Lung (tissue), 12 donors: Measurements from ENCODE around the gene DPP7. TPM values are rescaled to one million over a fixed set of nuclear protein-coding genes. Genes with fewer than 3 reads are reported as not detected.

Experiments
- ATAC-seq: fragments of 200-7000 bp; cut with Tn5 transposase; one replicate; pipeline ENCODE4 v1.9.1; 2020; ENCODE audit warnings: moderate number of reproducible peaks; ENCODE audit not compliant: insufficient read depth, low FRiP score
- DNase-seq, 3 donors: peaks; one replicate each; pipeline ENCODE4 v3.0.0-alpha.2; 2013 to 2017
- H3K27ac ChIP-seq, 2 donors: one replicate each; pipeline ENCODE4 v1.5.1; 2013; ENCODE audit warnings: mild to moderate bottlenecking in 2 of 2, moderate library complexity in 2 of 2, control low read depth in 1 of 2, inconsistent platforms in 1 of 2, low read depth in 1 of 2, low read length in 1 of 2
- H3K27me3 ChIP-seq, 3 donors: one replicate each; pipeline ENCODE4 v1.5.1; 2013; ENCODE audit warnings: low read length in 2 of 3; ENCODE audit not compliant: control insufficient read depth in 3 of 3, insufficient read depth in 3 of 3
- H3K36me3 ChIP-seq, 4 donors: one replicate each; pipeline ENCODE4 v1.5.1; 2013; ENCODE audit warnings: low read length in 4 of 4, mild to moderate bottlenecking in 1 of 4, moderate library complexity in 1 of 4; ENCODE audit not compliant: control insufficient read depth in 4 of 4, insufficient read depth in 4 of 4
- H3K4me1 ChIP-seq, 5 donors: one replicate each; pipeline ENCODE4 v1.5.1; 2013; ENCODE audit warnings: low read length in 5 of 5, mild to moderate bottlenecking in 2 of 5, moderate library complexity in 1 of 5; ENCODE audit not compliant: control insufficient read depth in 5 of 5, insufficient read depth in 5 of 5
- H3K4me3 ChIP-seq: one replicate; pipeline ENCODE4 v1.5.1; 2013; ENCODE audit warnings: mild to moderate bottlenecking, control low read depth, moderate library complexity
- H3K9ac ChIP-seq, 2 donors: one replicate each; pipeline ENCODE4 v1.5.1; 2013; ENCODE audit warnings: low read length in 2 of 2, control low read depth in 1 of 2; ENCODE audit not compliant: insufficient read depth in 1 of 2
- H3K9me3 ChIP-seq, 4 donors: one replicate each; pipeline ENCODE4 v1.5.1; 2013; ENCODE audit warnings: low read length in 3 of 4, mild to moderate bottlenecking in 1 of 4, moderate library complexity in 1 of 4; ENCODE audit not compliant: control insufficient read depth in 4 of 4, insufficient read depth in 3 of 4
- CTCF ChIP-seq: IDR thresholded peaks from 2 replicates; pipeline ENCODE4 v1.5.1; 2012; ENCODE audit warnings: mild to moderate bottlenecking; ENCODE audit errors: control extremely low read depth, extremely low read depth
- WGBS, 2 donors: extraction: QIAGEN DNeasy Blood & Tissue Kit; methylation state at CpG; one replicate each; pipeline ENCODE4 v1.1.7; 2013; 5-methylcytosine and 5-hydroxymethylcytosine counted together
- polyA plus RNA-seq, 2 donors: library from polyadenylated mRNA; stranded (reverse); fragments of 200-250 nt; gene quantifications; one replicate each; pipeline ENCODE4 v1.2.1, GENCODE V29; 2013
- total RNA-seq, 2 donors: library from RNA; depleted of rRNA in 1 of 2; stranded (reverse); fragments of >200 nt in 1 of 2; gene quantifications; one replicate each; pipeline ENCODE4 v1.2.1, GENCODE V29; 2014 to 2021
- donor health status: control.
- donor health status: control.
- donor health status: Bipolar disorder and iron deficiency.
- donor health status: healthy.
- donor health status: DM: yes; HTN: yes; CAD: no.

Gene DPP7
- total and polyA plus RNA-seq, 4 donors, result 48.0 to 436 (median 228) TPM

GRCh38 chr9:137086531-137087408 is 27.8 kb downstream of the DPP7 start, which contains the start of gene MAN1B1:
MAN1B1 (plus strand) TSS chr9:137086985; CDS start chr9:137087000, 15 bp downstream.
- H3K4me3 ChIP-seq, result peak within 1 kb of the TSS; percentile 71
- DNase-seq, result peak; percentile 97 to 99 (median 98)
- peaks cover 0 to 14% (median 0%) of the 10 kb centered on the region in 5 donors for H3K4me1 ChIP-seq
- H3K27me3 ChIP-seq, result no peaks in the 10 kb centered on the region
- WGBS, 2 donors, result 0% methylated on average over 90 to 101 of the region's 101 CpGs
- H3K9me3 ChIP-seq, result no peaks in the 10 kb centered on the region
- H3K27ac ChIP-seq, result peak within 1 kb of the TSS; percentile 91 to 95
- peaks cover 0 to 26% (median 3%) of the 10 kb centered on the region in 4 donors for H3K36me3 ChIP-seq
- H3K9ac ChIP-seq, result peak within 1 kb of the TSS in 1 of 2 donors; percentile 0
- ATAC-seq, result peak; percentile 92
- no peak for TF ChIP-seq CTCF

GRCh38 chr9:137085920-137086530 is 28.5 kb downstream of the DPP7 start:
- 1% methylated on average over 53 to 58 of the region's 58 CpGs for WGBS, 2 donors
- DNase-seq (peak in 2 of 3 donors; percentile 14 to 16), ATAC-seq (no peak)
- Histone ChIP-seq H3K36me3 (peaks cover 0 to 28% (median 2%) of the 10 kb centered on the region in 4 donors), H3K27ac (peak overlapping the region; percentile 91 to 95), H3K4me3 (peak overlapping the region; percentile 60), H3K9me3 (no peaks in the 10 kb centered on the region), H3K4me1 (peaks cover 0 to 14% (median 0%) of the 10 kb centered on the region in 5 donors), H3K27me3 (no peaks in the 10 kb centered on the region), H3K9ac (no peak overlapping the region)
- TF ChIP-seq CTCF, result no peak

GRCh38 chr9:137084526-137084925 is 30.0 kb downstream of the DPP7 start:
- H3K4me3 ChIP-seq, result no peak overlapping the region
- no peak for DNase-seq
- H3K9me3 ChIP-seq, result no peaks in the 10 kb centered on the region
- peaks cover 0 to 41% (median 2%) of the 10 kb centered on the region in 4 donors for H3K36me3 ChIP-seq
- no peak for TF ChIP-seq CTCF
- no peak overlapping the region for H3K27ac ChIP-seq
- peaks cover 0 to 4% (median 0%) of the 10 kb centered on the region in 3 donors for H3K27me3 ChIP-seq
- H3K9ac ChIP-seq, result no peak overlapping the region
- no peak for ATAC-seq
- 74 to 94% methylated on average over 9 of the region's 9 CpGs for WGBS, 2 donors
- peaks cover 0 to 14% (median 0%) of the 10 kb centered on the region in 5 donors for H3K4me1 ChIP-seq
